ENCODE data around the gene CARD19. TPM values are rescaled to one million over a fixed set of nuclear protein-coding genes. Genes with fewer than 3 reads are reported as not detected.

The CARD19 gene
- total and polyA plus RNA-seq, 2 of the 8 experiments (the other 6 are each of a cell fraction or from before 2014, with no cell fraction given): 21.2 to 112 TPM

GRCh38 chr9:93122721-93123221 is 26.8 kb downstream of the CARD19 start (continued):
- TF ChIP-seq CHD7 (IDR thresholded peaks at IDR 0.05; ENCODE audit: insufficient replicate concordance, low read length) (no peak), KDM5A (IDR thresholded peaks at IDR 0.05; ENCODE audit: low read length) (no peak), FOSL1 (IDR thresholded peaks at IDR 0.05; ENCODE audit: insufficient read depth, low read depth, low read length) (no peak), NRF1 (IDR thresholded peaks at IDR 0.05; ENCODE audit: low read depth, low read length) (no peak), HDAC2 (IDR thresholded peaks at IDR 0.05; ENCODE audit: borderline replicate concordance in 1 of 2, low read depth in 2 of 2, low read length in 2 of 2) (no peak), JUND (IDR thresholded peaks at IDR 0.05; ENCODE audit: low read length) (no peak), POLR2A (IDR thresholded peaks at IDR 0.05; ENCODE audit: control extremely low read depth in 1 of 2, low read depth in 2 of 2, low read length in 2 of 2) (no peak), KDM4A (IDR thresholded peaks at IDR 0.05; ENCODE audit: low read depth, low read length, severe bottlenecking) (no peak), TAF7 (optimal IDR thresholded peaks at IDR 0.05; ENCODE audit: borderline replicate concordance, low read depth, low read length) (no peak)

Measured in H1 (cell line).